Cardiac fibroblast (primary cell): Measurements from ENCODE around the gene LRRC14B.

Experiments
- DNase-seq, 2 donors: peaks; one replicate each; pipeline versions ENCODE4 v3.0.0 to v3.0.0-alpha.2; 2010; ENCODE audit warnings: low read depth in 2 of 2
- H3K4me3 ChIP-seq, 2 donors: replicated peaks in 1 of 2; 1 replicate in 1 of 2; 2 replicates in 1 of 2; pipeline ENCODE4 v1.5.1; 2011; ENCODE audit warnings: low read depth in 2 of 2, low read length in 2 of 2, mild to moderate bottlenecking in 2 of 2, moderate library complexity in 1 of 2
- TF ChIP-seq, protein P1 (sequence below): IDR thresholded peaks from one replicate; pipeline ENCODE4 v1.5.1; 2011; ENCODE audit warnings: low read depth, mild to moderate bottlenecking, low read length, inconsistent platforms

The LRRC14B gene

DNA sequence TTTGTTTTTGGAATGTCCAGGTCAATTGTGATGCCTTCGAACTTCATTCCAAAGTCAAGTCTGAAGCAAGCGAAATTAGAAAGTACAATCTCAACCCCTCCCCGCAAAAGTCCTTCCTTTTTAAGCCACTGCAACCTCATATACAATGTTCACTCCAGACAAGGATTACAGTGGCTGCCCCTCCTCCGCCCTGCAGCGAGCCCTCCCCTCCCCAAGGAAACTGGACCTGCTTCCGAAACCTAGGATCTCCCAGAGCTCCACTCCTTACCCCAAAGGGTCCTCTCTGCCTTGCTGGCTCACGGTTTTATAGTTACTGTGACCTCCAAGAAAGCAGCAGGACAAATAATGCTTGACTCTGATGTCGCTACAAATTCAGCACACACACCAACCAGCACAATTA, 10.4 kb downstream of the LRRC14B start:
- H3K4me3 ChIP-seq: no peak overlapping the region
- TF ChIP-seq, protein P1, sequence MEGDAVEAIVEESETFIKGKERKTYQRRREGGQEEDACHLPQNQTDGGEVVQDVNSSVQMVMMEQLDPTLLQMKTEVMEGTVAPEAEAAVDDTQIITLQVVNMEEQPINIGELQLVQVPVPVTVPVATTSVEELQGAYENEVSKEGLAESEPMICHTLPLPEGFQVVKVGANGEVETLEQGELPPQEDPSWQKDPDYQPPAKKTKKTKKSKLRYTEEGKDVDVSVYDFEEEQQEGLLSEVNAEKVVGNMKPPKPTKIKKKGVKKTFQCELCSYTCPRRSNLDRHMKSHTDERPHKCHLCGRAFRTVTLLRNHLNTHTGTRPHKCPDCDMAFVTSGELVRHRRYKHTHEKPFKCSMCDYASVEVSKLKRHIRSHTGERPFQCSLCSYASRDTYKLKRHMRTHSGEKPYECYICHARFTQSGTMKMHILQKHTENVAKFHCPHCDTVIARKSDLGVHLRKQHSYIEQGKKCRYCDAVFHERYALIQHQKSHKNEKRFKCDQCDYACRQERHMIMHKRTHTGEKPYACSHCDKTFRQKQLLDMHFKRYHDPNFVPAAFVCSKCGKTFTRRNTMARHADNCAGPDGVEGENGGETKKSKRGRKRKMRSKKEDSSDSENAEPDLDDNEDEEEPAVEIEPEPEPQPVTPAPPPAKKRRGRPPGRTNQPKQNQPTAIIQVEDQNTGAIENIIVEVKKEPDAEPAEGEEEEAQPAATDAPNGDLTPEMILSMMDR: no peak
- no peak for DNase-seq

DNA sequence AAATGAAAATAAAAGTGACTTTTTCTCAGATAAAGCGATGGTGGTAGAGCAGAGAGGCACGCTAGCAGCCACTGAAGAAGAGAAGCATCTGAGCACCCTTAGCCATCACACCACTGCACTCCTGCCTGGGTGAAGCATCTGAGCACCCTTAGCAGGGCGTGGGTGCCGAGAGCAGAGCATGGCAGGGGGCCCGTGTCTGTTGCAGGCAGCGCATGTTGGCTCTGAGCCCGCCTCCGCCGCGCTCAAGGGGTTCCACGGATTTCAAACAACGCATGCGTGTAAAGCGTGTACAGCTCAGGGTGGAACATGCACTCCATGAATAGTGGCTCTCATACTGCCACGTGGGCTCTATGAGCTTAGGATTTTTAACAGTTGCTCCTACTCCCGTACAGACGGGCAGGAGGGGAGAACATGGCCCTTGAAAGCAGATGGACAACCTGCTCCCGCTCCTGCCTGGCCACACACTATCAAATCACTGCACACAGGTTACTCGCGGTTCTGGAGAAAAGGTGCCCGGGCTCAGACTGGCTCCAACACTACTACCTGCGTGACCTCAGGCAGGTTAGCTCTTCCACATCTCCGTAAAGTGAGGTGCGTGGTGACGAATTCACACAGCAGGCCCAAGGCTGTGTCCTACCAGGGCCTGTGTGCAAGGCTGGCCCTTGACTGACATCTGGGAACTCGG, 12.1 kb downstream of the LRRC14B start:
- H3K4me3 ChIP-seq: no peak overlapping the region
- TF ChIP-seq, protein P1: no peak
- no peak for DNase-seq

DNA sequence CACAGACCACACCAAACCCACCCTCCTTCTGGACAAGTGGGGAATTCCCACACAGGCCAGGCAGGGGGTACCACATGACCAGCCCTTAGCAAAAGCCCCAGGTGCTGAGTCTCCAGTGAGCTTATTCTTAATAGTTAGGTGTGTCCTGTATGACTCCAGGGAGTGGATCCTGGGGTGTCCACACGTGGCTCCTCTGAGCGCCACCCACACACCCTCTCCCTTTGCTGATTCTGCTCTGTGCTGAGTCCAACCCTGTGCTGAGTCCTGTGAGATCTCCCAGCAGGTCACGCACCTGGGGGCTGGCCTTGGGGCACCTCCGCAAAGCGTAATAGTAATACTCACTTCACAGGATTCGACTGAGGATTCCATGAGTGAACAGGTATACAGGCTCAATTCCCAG, 12.7 kb downstream of the LRRC14B start:
- no peak for DNase-seq
- TF ChIP-seq, protein P1: no peak
- H3K4me3 ChIP-seq: no peak overlapping the region

DNA sequence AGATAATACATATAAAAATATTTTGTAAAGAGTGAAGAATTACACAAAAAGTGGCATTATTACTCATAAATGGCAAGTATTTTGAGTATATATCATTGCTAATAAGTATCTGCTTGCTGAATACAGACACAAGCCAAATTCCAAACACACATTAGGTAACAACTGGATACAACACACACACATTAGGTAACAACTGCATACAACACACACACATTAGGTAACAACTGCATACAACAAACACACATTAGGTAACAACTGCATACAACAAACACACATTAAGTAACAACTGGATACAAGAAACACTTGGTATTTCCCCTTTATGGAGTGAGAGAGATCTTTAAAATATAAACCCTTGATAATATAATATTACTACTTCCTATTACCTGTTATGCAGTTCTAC, 13.2 kb downstream of the LRRC14B start:
- DNase-seq: no peak
- H3K4me3 ChIP-seq: no peak overlapping the region
- TF ChIP-seq, protein P1: no peak

DNA sequence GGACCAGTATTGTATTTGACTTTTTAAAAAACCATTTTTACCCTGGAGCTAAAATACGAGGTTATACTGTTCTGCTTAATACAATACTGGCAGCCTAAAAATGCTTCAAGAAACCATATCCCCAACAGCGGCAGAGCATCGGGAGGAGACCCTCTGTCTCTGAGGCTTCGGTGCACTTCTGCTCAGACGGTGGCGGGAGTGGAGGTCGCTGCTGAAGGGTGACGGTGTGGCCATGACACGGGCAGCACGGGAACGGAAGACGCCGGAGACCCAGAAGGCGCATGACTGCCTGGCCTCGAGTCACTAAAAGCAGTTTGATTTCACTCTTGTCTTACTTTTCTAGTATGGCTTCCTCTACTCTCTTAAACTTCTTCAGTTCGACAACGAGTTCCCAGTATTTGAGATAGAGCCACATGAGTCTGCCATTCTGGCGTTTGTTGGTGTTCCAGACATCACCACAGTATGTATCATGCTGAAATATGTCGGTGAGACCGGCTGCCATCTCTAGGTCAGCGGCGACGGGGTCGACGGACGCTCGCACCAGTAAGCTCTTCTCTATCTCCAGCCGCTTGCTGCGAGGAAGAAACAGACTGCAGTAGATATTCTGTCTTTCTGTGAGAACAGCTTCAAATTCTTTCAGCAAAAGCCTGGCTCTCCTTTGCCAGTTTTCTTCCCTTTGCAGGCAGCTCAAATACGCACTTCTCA, 13.8 kb downstream of the LRRC14B start:
- TF ChIP-seq, protein P1: no peak
- no peak for DNase-seq
- no peak overlapping the region for H3K4me3 ChIP-seq

DNA sequence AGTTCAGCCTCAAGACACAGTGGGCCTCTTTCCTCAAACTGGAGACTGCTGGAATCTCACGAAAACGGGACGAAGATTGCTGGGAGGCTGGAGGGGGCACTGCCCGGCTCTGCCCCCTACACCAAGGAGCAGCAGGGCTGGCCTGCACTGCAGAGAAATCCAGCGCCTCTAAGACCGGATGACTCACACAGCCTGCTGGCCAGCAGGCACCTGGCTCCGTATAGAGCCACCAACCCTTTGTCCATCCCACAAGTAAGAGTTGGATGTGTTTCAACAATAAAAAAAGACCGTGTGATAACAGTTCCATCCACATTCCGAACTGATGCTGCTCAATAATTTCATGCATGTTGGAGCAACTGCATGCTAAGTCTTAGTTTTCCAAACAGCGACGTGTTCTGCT, 15.1 kb downstream of the LRRC14B start:
- no peak overlapping the region for H3K4me3 ChIP-seq
- peak; percentile 63 to 73 for DNase-seq
- TF ChIP-seq, protein P1: no peak
